Mesendoderm (in vitro differentiated cells): ENCODE data around the gene KIF22.

Experiments
- DNase-seq: peaks from one replicate; pipeline ENCODE4 v3.0.0; 2013
- H2AK5ac ChIP-seq: 2 replicates; pipeline ENCODE4 v1.6.1; 2013; ENCODE audit warnings: low read length, inconsistent platforms
- H2BK120ac ChIP-seq: 2 replicates; pipeline ENCODE4 v1.6.1; 2013; ENCODE audit warnings: low read depth, mild to moderate bottlenecking, low read length, moderate library complexity, mixed read lengths
- H2BK15ac ChIP-seq: replicated peaks from 2 replicates; pipeline ENCODE4 v1.6.1; 2013; ENCODE audit warnings: low read depth, mild to moderate bottlenecking, moderate library complexity
- H2BK5ac ChIP-seq: 2 replicates; pipeline ENCODE4 v1.6.1; 2013; ENCODE audit warnings: low read length, inconsistent platforms
- H3K18ac ChIP-seq: 2 replicates; pipeline ENCODE4 v1.6.1; 2013; ENCODE audit warnings: mild to moderate bottlenecking, low read length, mixed read lengths
- H3K23ac ChIP-seq: one replicate; pipeline ENCODE4 v1.6.1; 2013; ENCODE audit warnings: low read length
- H3K27ac ChIP-seq: 2 replicates; pipeline ENCODE4 v1.5.1; 2013; ENCODE audit warnings: low read depth, mild to moderate bottlenecking, inconsistent platforms, low read length, moderate library complexity
- H3K27me3 ChIP-seq: 2 replicates; pipeline ENCODE4 v1.6.1; 2013; ENCODE audit warnings: low read length, control low read depth, mild to moderate bottlenecking, inconsistent platforms; ENCODE audit not compliant: insufficient read depth, poor library complexity
- H3K36me3 ChIP-seq: 2 replicates; pipeline ENCODE4 v1.6.1; 2013; ENCODE audit warnings: low read length, inconsistent platforms; ENCODE audit not compliant: control insufficient read depth, insufficient read depth
- H3K4ac ChIP-seq: one replicate; pipeline ENCODE4 v1.6.1; 2013; ENCODE audit warnings: low read depth, mild to moderate bottlenecking, low read length, moderate library complexity
- H3K4me1 ChIP-seq: 2 replicates; pipeline ENCODE4 v1.6.1; 2013; ENCODE audit warnings: low read depth, low read length, inconsistent platforms; ENCODE audit not compliant: control insufficient read depth
- H3K4me2 ChIP-seq: 2 replicates; pipeline ENCODE4 v1.6.1; 2013; ENCODE audit warnings: low read length
- H3K4me3 ChIP-seq: 2 replicates; pipeline ENCODE4 v1.5.1; 2013; ENCODE audit warnings: mild to moderate bottlenecking, low read length
- H3K56ac ChIP-seq: one replicate; pipeline ENCODE4 v1.6.1; 2013; ENCODE audit warnings: low read length
- H3K79me1 ChIP-seq: 2 replicates; pipeline ENCODE4 v1.6.1; 2013; ENCODE audit warnings: low read length, inconsistent platforms
- H3K79me2 ChIP-seq: 2 replicates; pipeline ENCODE4 v1.6.1; 2013; ENCODE audit warnings: mild to moderate bottlenecking, low read length; ENCODE audit not compliant: control insufficient read depth, insufficient read depth
- H3K9ac ChIP-seq: 2 replicates; pipeline ENCODE4 v1.6.1; 2013; ENCODE audit warnings: low read length, inconsistent platforms
- H4K5ac ChIP-seq: one replicate; pipeline ENCODE4 v1.6.1; 2013; ENCODE audit warnings: low read length
- H4K8ac ChIP-seq: one replicate; pipeline ENCODE4 v1.6.1; 2013; ENCODE audit warnings: low read depth, mild to moderate bottlenecking, control low read depth, low read length, moderate library complexity
- WGBS: extraction: QIAGEN DNeasy Blood & Tissue Kit; methylation state at CpG from one replicate; pipeline ENCODE4 v1.1.7; 2013; ENCODE audit warnings: low lambda C conversion rate, missing lambda C conversion rate; ENCODE audit not compliant: insufficient coverage; ENCODE audit errors: extremely low coverage; 5-methylcytosine and 5-hydroxymethylcytosine counted together

Gene KIF22

DNA sequence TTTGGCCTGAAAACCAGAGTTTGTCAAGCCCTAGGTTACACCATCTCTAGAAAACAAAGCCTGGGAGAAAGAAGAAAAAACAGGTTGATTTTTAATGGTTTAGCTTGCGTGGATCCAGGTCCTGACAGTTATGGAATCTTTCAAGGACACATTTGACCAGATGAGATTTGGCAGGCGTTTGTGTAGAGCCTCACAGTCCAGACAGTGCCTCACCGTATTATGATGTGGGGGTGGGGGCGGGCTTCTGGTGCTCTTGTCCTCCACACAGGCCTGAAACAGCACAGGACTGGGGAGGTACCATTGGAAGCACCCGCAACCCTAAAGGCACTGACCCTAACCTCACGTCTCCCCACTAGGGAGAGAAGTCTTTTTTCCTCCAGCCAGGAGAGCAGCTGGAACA is 49.3 kb downstream of the KIF22 start:
- no peak overlapping the region for H2BK5ac ChIP-seq
- H3K4me2 ChIP-seq = no peak overlapping the region
- peak overlapping the region; percentile 3 for H3K23ac ChIP-seq
- no peak overlapping the region for H3K9ac ChIP-seq
- H2BK15ac ChIP-seq = no peak overlapping the region
- no peaks in the 10 kb centered on the region for H3K79me1 ChIP-seq
- H3K36me3 ChIP-seq = no peaks in the 10 kb centered on the region
- no peak overlapping the region for H2AK5ac ChIP-seq
- H3K4ac ChIP-seq = no peak overlapping the region
- no peak overlapping the region for H4K5ac ChIP-seq
- H3K79me2 ChIP-seq = no peaks in the 10 kb centered on the region
- no peak overlapping the region for H3K4me3 ChIP-seq
- no peak for DNase-seq
- H3K27me3 ChIP-seq = no peaks in the 10 kb centered on the region
- no peak overlapping the region for H3K56ac ChIP-seq
- H4K8ac ChIP-seq = no peak overlapping the region
- WGBS = no CpG with 5 or more reads among the region's 6 CpGs
- no peaks in the 10 kb centered on the region for H3K4me1 ChIP-seq
- no peak overlapping the region for H2BK120ac ChIP-seq
- H3K18ac ChIP-seq = no peak overlapping the region
- H3K27ac ChIP-seq = no peak overlapping the region

GRCh38 chr16:29840240-29840639 is 49.7 kb downstream of the KIF22 start:
- Histone ChIP-seq H3K4me1 (no peaks in the 10 kb centered on the region), H3K4ac (no peak overlapping the region), H3K56ac (no peak overlapping the region), H2BK5ac (no peak overlapping the region), H3K79me1 (no peaks in the 10 kb centered on the region), H3K79me2 (no peaks in the 10 kb centered on the region), H3K27me3 (no peaks in the 10 kb centered on the region), H2BK15ac (no peak overlapping the region), H3K4me3 (no peak overlapping the region), H3K27ac (no peak overlapping the region), H3K18ac (no peak overlapping the region), H2AK5ac (no peak overlapping the region), H3K9ac (no peak overlapping the region), H4K8ac (no peak overlapping the region), H3K4me2 (no peak overlapping the region), H3K36me3 (no peaks in the 10 kb centered on the region), H3K23ac (peak overlapping the region; percentile 3), H4K5ac (no peak overlapping the region), H2BK120ac (no peak overlapping the region)
- WGBS = no CpG with 5 or more reads among the region's 10 CpGs
- no peak for DNase-seq

DNA sequence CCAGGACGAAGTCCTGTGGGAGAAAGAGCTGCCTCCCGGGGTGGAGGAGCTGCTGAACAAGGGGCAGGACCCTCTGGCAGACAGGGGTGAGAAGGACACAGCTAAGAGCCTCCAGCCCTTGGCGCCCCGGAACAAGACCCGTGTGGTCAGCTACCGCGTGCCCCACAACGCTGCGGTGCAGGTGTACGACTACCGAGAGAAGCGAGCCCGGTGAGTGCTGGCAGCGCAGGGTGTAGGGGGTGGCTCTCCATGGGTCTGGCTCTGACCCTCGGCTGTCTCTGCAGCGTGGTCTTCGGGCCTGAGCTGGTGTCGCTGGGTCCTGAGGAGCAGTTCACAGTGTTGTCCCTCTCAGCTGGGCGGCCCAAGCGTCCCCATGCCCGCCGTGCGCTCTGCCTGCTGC is 51.1 kb downstream of the KIF22 start:
- Histone ChIP-seq H4K8ac (no peak overlapping the region), H3K27ac (no peak overlapping the region), H3K23ac (no peak overlapping the region), H2AK5ac (no peak overlapping the region), H4K5ac (no peak overlapping the region), H3K4me3 (no peak overlapping the region), H3K4me1 (no peaks in the 10 kb centered on the region), H3K27me3 (no peaks in the 10 kb centered on the region), H3K9ac (no peak overlapping the region), H2BK15ac (no peak overlapping the region), H2BK5ac (no peak overlapping the region), H3K56ac (no peak overlapping the region), H2BK120ac (no peak overlapping the region), H3K36me3 (no peaks in the 10 kb centered on the region), H3K18ac (no peak overlapping the region), H3K79me1 (no peaks in the 10 kb centered on the region), H3K4me2 (no peak overlapping the region), H3K79me2 (no peaks in the 10 kb centered on the region), H3K4ac (no peak overlapping the region)
- DNase-seq = no peak
- no CpG with 5 or more reads among the region's 23 CpGs for WGBS

DNA sequence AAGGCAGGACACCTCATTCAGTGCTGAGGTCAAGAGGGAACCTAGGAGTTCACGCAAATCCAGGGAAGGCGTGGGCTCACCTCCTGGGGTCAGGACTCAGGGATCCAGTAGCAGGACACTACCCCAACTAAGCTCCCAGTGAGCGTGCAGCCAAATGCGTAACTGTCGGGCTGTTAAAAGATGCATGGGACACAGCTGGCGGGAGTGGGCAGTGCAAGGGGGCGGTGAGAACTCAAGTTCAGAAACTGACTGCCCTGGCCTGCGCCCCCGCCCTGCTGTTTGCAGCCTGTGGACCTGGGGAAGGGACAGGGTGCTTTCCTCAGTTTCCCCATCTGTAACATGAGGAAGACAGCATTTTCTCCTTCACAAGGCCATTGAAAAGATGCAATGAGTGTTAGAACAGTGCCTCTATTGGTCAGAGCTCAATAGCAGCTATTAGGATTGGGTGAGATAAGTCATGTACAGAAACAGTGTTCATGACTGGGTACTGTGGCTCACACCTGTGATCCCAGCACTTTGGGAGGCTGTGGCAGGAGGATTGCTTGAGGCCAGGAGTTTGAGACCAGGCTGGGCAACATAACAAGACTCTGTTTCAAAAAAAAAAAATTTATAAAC is 52.3 kb downstream of the KIF22 start:
- no peak overlapping the region for H2BK15ac ChIP-seq
- no peak overlapping the region for H3K56ac ChIP-seq
- DNase-seq = no peak
- no peak overlapping the region for H3K4me3 ChIP-seq
- no peak overlapping the region for H2AK5ac ChIP-seq
- H3K9ac ChIP-seq = no peak overlapping the region
- H3K79me2 ChIP-seq = no peaks in the 10 kb centered on the region
- no peak overlapping the region for H2BK5ac ChIP-seq
- H2BK120ac ChIP-seq = no peak overlapping the region
- H3K27ac ChIP-seq = no peak overlapping the region
- WGBS = no CpG with 5 or more reads among the region's 9 CpGs
- H3K18ac ChIP-seq = no peak overlapping the region
- no peaks in the 10 kb centered on the region for H3K36me3 ChIP-seq
- no peaks in the 10 kb centered on the region for H3K4me1 ChIP-seq
- no peak overlapping the region for H3K4ac ChIP-seq
- no peaks in the 10 kb centered on the region for H3K79me1 ChIP-seq
- H3K4me2 ChIP-seq = no peak overlapping the region
- H3K27me3 ChIP-seq = no peaks in the 10 kb centered on the region
- no peak overlapping the region for H4K8ac ChIP-seq
- H3K23ac ChIP-seq = no peak overlapping the region
- no peak overlapping the region for H4K5ac ChIP-seq

- no peaks in the 10 kb centered on the region for H3K4me1 ChIP-seq
- no peaks in the 10 kb centered on the region for H3K36me3 ChIP-seq
- no peak overlapping the region for H3K9ac ChIP-seq
- no peak overlapping the region for H3K27ac ChIP-seq
- no peak overlapping the region for H3K23ac ChIP-seq
- H2BK15ac ChIP-seq = no peak overlapping the region
- H2AK5ac ChIP-seq = no peak overlapping the region
- H3K79me2 ChIP-seq = no peaks in the 10 kb centered on the region
- no peak overlapping the region for H3K4me2 ChIP-seq
- no peak for DNase-seq
- H3K4me3 ChIP-seq = no peak overlapping the region
- H3K79me1 ChIP-seq = no peaks in the 10 kb centered on the region
- WGBS = no CpG with 5 or more reads among the region's 8 CpGs
- H3K18ac ChIP-seq = no peak overlapping the region
- H2BK120ac ChIP-seq = no peak overlapping the region
- H4K8ac ChIP-seq = no peak overlapping the region
- no peaks in the 10 kb centered on the region for H3K27me3 ChIP-seq
- no peak overlapping the region for H4K5ac ChIP-seq
- no peak overlapping the region for H2BK5ac ChIP-seq
- H3K4ac ChIP-seq = no peak overlapping the region
- no peak overlapping the region for H3K56ac ChIP-seq
These were observed 53.4 kb downstream of the KIF22 start for GRCh38 chr16:29843931-29844330.
